Vagina (tissue), 2 donors: ENCODE data around the gene IQCC. TPM values are rescaled to one million over a fixed set of nuclear protein-coding genes. Genes with fewer than 3 reads are reported as not detected.

Experiments used
- DNase-seq, 2 donors: peaks; one replicate each; pipeline ENCODE4 v3.0.0-alpha.2; 2017; ENCODE audit errors: extremely low spot score in 2 of 2
- H3K27ac ChIP-seq: fragments of 200-600 bp; sonication (generic); one replicate; pipeline ENCODE4 v1.5.1; 2019
- H3K27me3 ChIP-seq: fragments of 200-600 bp; sonication (generic); one replicate; pipeline ENCODE4 v1.5.1; 2019
- H3K36me3 ChIP-seq, 2 donors: fragments of 200-600 bp; sonication (generic); one replicate each; pipeline ENCODE4 v1.5.1; 2017 to 2019
- H3K4me1 ChIP-seq: fragments of 200-600 bp; sonication (generic); one replicate; pipeline ENCODE4 v1.5.1; 2019
- H3K4me3 ChIP-seq, 2 donors: fragments of 200-600 bp; sonication (generic); 1 replicate in 1 of 2; 2 replicates in 1 of 2; pipeline ENCODE4 v1.5.1; 2016 to 2019
- H3K9me3 ChIP-seq: fragments of 200-600 bp; sonication (generic); one replicate; pipeline ENCODE4 v1.5.1; 2019
- POLR2A ChIP-seq, 2 donors: fragments of 450-650 bp; IDR thresholded peaks; one replicate each; pipeline ENCODE4 v1.6.1; 2017; ENCODE audit warnings: antibody characterized with exemption in 2 of 2, mild to moderate bottlenecking in 2 of 2, moderate library complexity in 2 of 2
- POLR2AphosphoS5 ChIP-seq, 2 donors: sonication (generic); formaldehyde crosslinking; IDR thresholded peaks; one replicate each; pipeline ENCODE4 v1.9.0; 2017; ENCODE audit warnings: antibody characterized with exemption in 2 of 2, mild to moderate bottlenecking in 2 of 2, low read depth in 1 of 2; ENCODE audit not compliant: insufficient read depth in 1 of 2
- intact Hi-C: fragments of 100-400 bp; cut with DNase I; formaldehyde crosslinking; loops from one replicate; pipeline ENCODE4 v1.15.1; 2023
- total RNA-seq: library from RNA; depleted of rRNA; stranded (reverse); fragments of >200 nt; gene quantifications from one replicate; pipeline ENCODE4 v1.2.3, GENCODE V29; 2016
- TF ChIP-seq, protein P1 (sequence below), 3 experiments: fragments of 450-650 bp in 2 of 3; fragments of 200-600 bp in 1 of 3; sonication (generic) in 1 of 3; IDR thresholded peaks; one replicate each; pipeline ENCODE4 v1.5.1; 2017 to 2019; ENCODE audit warnings: antibody characterized with exemption in 3 of 3, mild to moderate bottlenecking in 2 of 3, moderate library complexity in 2 of 3

Gene IQCC
- total RNA-seq, 1 donor from 2014 or later, result not detected

DNA sequence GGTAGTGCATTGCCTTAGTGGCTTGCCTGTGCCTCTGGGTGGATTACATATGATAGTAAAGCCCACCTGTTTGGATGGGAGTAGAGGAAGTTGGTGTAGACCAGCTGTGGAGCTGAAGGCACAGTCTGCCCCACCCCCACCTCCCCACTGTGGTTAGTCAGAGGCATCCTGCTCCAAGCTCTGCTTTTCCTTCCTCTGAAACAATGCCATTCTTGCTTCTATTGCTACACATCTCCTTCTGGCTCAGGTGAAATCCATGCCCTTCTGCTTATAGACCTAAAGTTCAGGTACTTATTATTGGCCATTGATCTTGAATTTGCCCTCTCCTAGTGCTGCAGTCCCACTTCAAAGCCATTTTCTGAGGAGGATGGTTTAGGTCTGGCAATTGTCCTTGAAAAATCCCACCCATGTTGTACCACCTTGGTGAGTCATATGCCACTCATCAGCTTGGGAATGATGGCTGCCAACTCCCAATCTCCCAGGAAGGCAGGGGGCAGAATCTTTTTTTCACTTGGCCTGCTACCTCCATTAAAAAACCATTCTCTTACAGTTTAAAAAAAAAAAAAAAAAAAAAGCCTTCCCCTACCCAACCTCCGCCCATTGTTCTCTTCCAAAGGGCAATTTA is 32.7 kb upstream of the IQCC start:
- Histone ChIP-seq H3K4me1 (no peaks in the 10 kb centered on the region), H3K4me3 (no peak overlapping the region), H3K9me3 (no peaks in the 10 kb centered on the region), H3K27ac (no peak overlapping the region), H3K36me3 (peaks cover 0 to 53% of the 10 kb centered on the region in 2 donors), H3K27me3 (no peaks in the 10 kb centered on the region)
- intact Hi-C loops, result no loop called here
- TF ChIP-seq POLR2A (IDR thresholded peaks at IDR 0.05) (no peak), POLR2AphosphoS5 (IDR thresholded peaks at IDR 0.05; ENCODE audit: insufficient read depth in 1 of 2, low read depth in 1 of 2) (no peak)
- TF ChIP-seq, protein P1, sequence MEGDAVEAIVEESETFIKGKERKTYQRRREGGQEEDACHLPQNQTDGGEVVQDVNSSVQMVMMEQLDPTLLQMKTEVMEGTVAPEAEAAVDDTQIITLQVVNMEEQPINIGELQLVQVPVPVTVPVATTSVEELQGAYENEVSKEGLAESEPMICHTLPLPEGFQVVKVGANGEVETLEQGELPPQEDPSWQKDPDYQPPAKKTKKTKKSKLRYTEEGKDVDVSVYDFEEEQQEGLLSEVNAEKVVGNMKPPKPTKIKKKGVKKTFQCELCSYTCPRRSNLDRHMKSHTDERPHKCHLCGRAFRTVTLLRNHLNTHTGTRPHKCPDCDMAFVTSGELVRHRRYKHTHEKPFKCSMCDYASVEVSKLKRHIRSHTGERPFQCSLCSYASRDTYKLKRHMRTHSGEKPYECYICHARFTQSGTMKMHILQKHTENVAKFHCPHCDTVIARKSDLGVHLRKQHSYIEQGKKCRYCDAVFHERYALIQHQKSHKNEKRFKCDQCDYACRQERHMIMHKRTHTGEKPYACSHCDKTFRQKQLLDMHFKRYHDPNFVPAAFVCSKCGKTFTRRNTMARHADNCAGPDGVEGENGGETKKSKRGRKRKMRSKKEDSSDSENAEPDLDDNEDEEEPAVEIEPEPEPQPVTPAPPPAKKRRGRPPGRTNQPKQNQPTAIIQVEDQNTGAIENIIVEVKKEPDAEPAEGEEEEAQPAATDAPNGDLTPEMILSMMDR (IDR thresholded peaks at IDR 0.05), result no peak
- no peak for DNase-seq

GRCh38 chr1:32178380-32179192 is 26.9 kb upstream of the IQCC start:
- Histone ChIP-seq H3K4me3 (peak overlapping the region; percentile 66 to 67), H3K27me3 (no peaks in the 10 kb centered on the region), H3K36me3 (peaks cover 0 to 21% of the 10 kb centered on the region in 2 donors), H3K27ac (peak overlapping the region; percentile 89), H3K4me1 (peaks cover 39% of the 10 kb centered on the region), H3K9me3 (no peaks in the 10 kb centered on the region)
- no peak for TF ChIP-seq POLR2AphosphoS5 (IDR thresholded peaks at IDR 0.05; ENCODE audit: insufficient read depth in 1 of 2, low read depth in 1 of 2)
- TF ChIP-seq POLR2A (IDR thresholded peaks at IDR 0.05), result no peak
- TF ChIP-seq, protein P1 (IDR thresholded peaks at IDR 0.05), result no peak
- DNase-seq, result no peak
- intact Hi-C loops, result no loop called here

DNA sequence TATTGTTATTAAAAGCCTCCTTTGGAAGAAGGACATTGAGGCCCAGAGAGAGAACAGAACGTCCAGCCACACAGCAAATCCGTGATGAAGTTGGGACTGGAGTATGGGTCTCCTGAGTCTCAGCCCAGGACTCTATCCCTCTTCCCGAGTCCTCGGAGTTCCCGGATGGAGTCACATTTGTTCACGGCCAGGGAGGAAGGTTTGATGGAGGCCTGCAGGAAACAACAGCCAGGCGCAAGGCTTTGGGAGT is 26.4 kb upstream of the IQCC start:
- TF ChIP-seq POLR2A (IDR thresholded peaks at IDR 0.05) (no peak), POLR2AphosphoS5 (IDR thresholded peaks at IDR 0.05; ENCODE audit: insufficient read depth in 1 of 2, low read depth in 1 of 2) (no peak)
- TF ChIP-seq, protein P1 (IDR thresholded peaks at IDR 0.05), result no peak
- peak overlapping the region; percentile 66 to 67 for H3K4me3 ChIP-seq
- peaks cover 0 to 25% of the 10 kb centered on the region in 2 donors for H3K36me3 ChIP-seq
- H3K27me3 ChIP-seq, result no peaks in the 10 kb centered on the region
- H3K9me3 ChIP-seq, result no peaks in the 10 kb centered on the region
- H3K27ac ChIP-seq, result peak overlapping the region; percentile 89
- intact Hi-C loops, result no loop called here
- DNase-seq, result no peak
- peaks cover 44% of the 10 kb centered on the region for H3K4me1 ChIP-seq

- Histone ChIP-seq H3K9me3 (no peaks in the 10 kb centered on the region), H3K27me3 (no peaks in the 10 kb centered on the region), H3K4me3 (peak within 1 kb of the TSS; percentile 66 to 67), H3K36me3 (peaks cover 0 to 30% of the 10 kb centered on the region in 2 donors), H3K27ac (peak within 1 kb of the TSS; percentile 89), H3K4me1 (peaks cover 49% of the 10 kb centered on the region)
- intact Hi-C loops, result no loop called here
- DNase-seq, result peak in 1 of 2 donors; percentile 95
- TF ChIP-seq POLR2A (IDR thresholded peaks at IDR 0.05) (peak in 1 of 2 donors; percentile 35), POLR2AphosphoS5 (IDR thresholded peaks at IDR 0.05; ENCODE audit: insufficient read depth in 1 of 2, low read depth in 1 of 2) (peak; percentile 82 to 88)
- TF ChIP-seq, protein P1 (IDR thresholded peaks at IDR 0.05), result no peak
Measured at GRCh38 chr1:32179443-32180185, 25.9 kb upstream of the IQCC start, which contains the start of gene TXLNA. Gene TXLNA, plus strand, starts transcription at chr1:32179675. Its CDS starts 671 bp downstream, at chr1:32180346.
